HPDE6-E6E7 (cell line): Measurements from ENCODE around the gene NUDCD3.

Source experiments
- DNase-seq: peaks from one replicate; pipeline ENCODE4 v3.0.0; 2011; ENCODE audit warnings: missing footprints; ENCODE audit errors: extremely low spot score

The NUDCD3 gene

GRCh38 chr7:44490351-44491200, at the start of gene NUDCD3:
Gene NUDCD3, minus strand, starts transcription at chr7:44490658. Its CDS starts 58 bp downstream, at chr7:44490600.
- peak; percentile 75 for DNase-seq

GRCh38 chr7:44539669-44540506, 49.4 kb upstream of the NUDCD3 start:
- no peak for DNase-seq

GRCh38 chr7:44538798-44539668, 48.6 kb upstream of the NUDCD3 start:
- no peak for DNase-seq

- DNase-seq: no peak
Observed at GRCh38 chr7:44538093-44538797, 47.8 kb upstream of the NUDCD3 start.

- DNase-seq: no peak
Observed at GRCh38 chr7:44537442-44537841, 47.0 kb upstream of the NUDCD3 start.

- no peak for DNase-seq
Observed at GRCh38 chr7:44536090-44536489, 45.6 kb upstream of the NUDCD3 start.

GRCh38 chr7:44535348-44536064, 45.0 kb upstream of the NUDCD3 start:
- no peak for DNase-seq

- DNase-seq: peak; percentile 43
Observed at GRCh38 chr7:44534501-44534900, 44.0 kb upstream of the NUDCD3 start.

GRCh38 chr7:44534087-44534486, 43.6 kb upstream of the NUDCD3 start:
- DNase-seq: no peak

GRCh38 chr7:44533301-44534055, 43.0 kb upstream of the NUDCD3 start:
- no peak for DNase-seq

- DNase-seq: no peak
Observed at GRCh38 chr7:44531421-44532380, 41.2 kb upstream of the NUDCD3 start.

GRCh38 chr7:44530990-44531389, 40.5 kb upstream of the NUDCD3 start:
- DNase-seq: no peak

- no peak for DNase-seq
Observed at GRCh38 chr7:44524811-44525388, 34.4 kb upstream of the NUDCD3 start.

GRCh38 chr7:44522315-44522714, 31.9 kb upstream of the NUDCD3 start:
- DNase-seq: no peak

- DNase-seq: no peak
Observed at GRCh38 chr7:44521347-44522095, 31.1 kb upstream of the NUDCD3 start.

- DNase-seq: no peak
Observed at GRCh38 chr7:44520574-44520973, 30.1 kb upstream of the NUDCD3 start.

- no peak for DNase-seq
Observed at GRCh38 chr7:44519546-44519945, 29.1 kb upstream of the NUDCD3 start.
